DND-41 (cell line): Measurements from ENCODE around the gene LTB.

ENCODE experiments used
- ATAC-seq: fragments of 200-7000 bp; cut with Tn5 transposase; 3 replicates; pipeline ENCODE4 v1.9.1; 2021; ENCODE audit warnings: low read depth; ENCODE audit not compliant: insufficient read depth
- DNase-seq: peaks from one replicate; pipeline ENCODE4 v3.0.0-alpha.2; 2020
- H2AFZ ChIP-seq: 2 replicates; pipeline ENCODE4 v1.6.0; 2012; ENCODE audit warnings: low read depth, low read length
- H3K27ac ChIP-seq: 2 replicates; pipeline ENCODE4 v1.5.1; 2012; ENCODE audit warnings: low read length, inconsistent platforms
- H3K27me3 ChIP-seq: fragments of 200-600 bp; sonication (generic); 2 replicates; pipeline ENCODE4 v1.6.0; 2012; ENCODE audit warnings: low read length, mild to moderate bottlenecking, inconsistent platforms; ENCODE audit not compliant: insufficient read depth, poor library complexity
- H3K36me3 ChIP-seq: 2 replicates; pipeline ENCODE4 v1.5.1; 2012; ENCODE audit warnings: low read length, inconsistent platforms; ENCODE audit not compliant: insufficient read depth
- H3K4me1 ChIP-seq: 2 replicates; pipeline ENCODE4 v1.5.1; 2012; ENCODE audit warnings: mild to moderate bottlenecking, low read length; ENCODE audit not compliant: insufficient read depth
- H3K4me2 ChIP-seq: 2 replicates; pipeline ENCODE4 v1.6.0; 2012; ENCODE audit warnings: mild to moderate bottlenecking, moderate library complexity, low read length, inconsistent platforms; ENCODE audit not compliant: insufficient read depth
- H3K4me3 ChIP-seq, 2 experiments: fragments of 200-600 bp in 1 of 2; shearing (Covaris generic) in 1 of 2; 2 replicates each; pipeline ENCODE4 v1.5.1; 2012 to 2016; ENCODE audit warnings: inconsistent platforms in 2 of 2, low read length in 2 of 2, mild to moderate bottlenecking in 2 of 2, low read depth in 1 of 2, moderate library complexity in 1 of 2
- H3K79me2 ChIP-seq: 2 replicates; pipeline ENCODE4 v1.6.0; 2012; ENCODE audit warnings: low read length, inconsistent platforms; ENCODE audit not compliant: insufficient read depth
- H3K9ac ChIP-seq: 2 replicates; pipeline ENCODE4 v1.6.0; 2012; ENCODE audit warnings: low read depth, mild to moderate bottlenecking, inconsistent platforms, low read length, moderate library complexity
- H3K9me3 ChIP-seq: 2 replicates; pipeline ENCODE4 v1.5.1; 2012; ENCODE audit warnings: low read length, moderate library complexity, mild to moderate bottlenecking, inconsistent platforms; ENCODE audit not compliant: insufficient read depth, severe bottlenecking
- H4K20me1 ChIP-seq: 2 replicates; pipeline ENCODE4 v1.6.0; 2012; ENCODE audit warnings: low read length; ENCODE audit not compliant: insufficient read depth
- CTCF ChIP-seq: IDR thresholded peaks from 2 replicates; pipeline ENCODE4 v1.5.1; 2012; ENCODE audit warnings: borderline replicate concordance, low read length, moderate library complexity, mild to moderate bottlenecking; ENCODE audit not compliant: poor library complexity, severe bottlenecking; ENCODE audit errors: extremely low read depth
- EZH2 ChIP-seq: IDR thresholded peaks from 3 replicates; pipeline ENCODE4 v1.6.1; 2012; ENCODE audit warnings: borderline replicate concordance, low read depth, mild to moderate bottlenecking, moderate library complexity, low read length, inconsistent platforms; ENCODE audit not compliant: severe bottlenecking

Gene LTB

DNA sequence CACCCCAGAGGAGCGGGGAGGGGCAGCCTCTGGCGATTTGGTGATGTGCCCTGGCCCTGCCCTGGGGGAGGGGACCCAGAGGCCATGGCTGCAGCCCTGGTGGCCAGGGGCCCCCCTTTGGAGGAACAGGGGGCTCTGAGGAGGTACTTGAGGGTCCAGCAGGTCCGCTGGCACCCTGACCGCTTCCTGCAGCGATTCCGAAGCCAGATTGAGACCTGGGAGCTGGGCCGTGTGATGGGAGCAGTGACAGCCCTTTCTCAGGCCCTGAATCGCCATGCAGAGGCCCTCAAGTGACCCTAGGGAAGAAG lies 24.0 kb downstream of the LTB start:
- Histone ChIP-seq H2AFZ (no peak overlapping the region), H3K36me3 (peaks cover 54% of the 10 kb centered on the region), H3K9me3 (no peaks in the 10 kb centered on the region), H3K9ac (no peak overlapping the region), H3K79me2 (peaks cover 9% of the 10 kb centered on the region), H3K27me3 (no peaks in the 10 kb centered on the region), H3K4me2 (no peak overlapping the region), H4K20me1 (0 out of 2 replicates have a peak, but pooled peaks cover 4% of the 10 kb centered on the region), H3K4me1 (no peaks in the 10 kb centered on the region; the same call in 1 of the 2 replicates), H3K4me3 (no peak overlapping the region), H3K27ac (no peak overlapping the region)
- TF ChIP-seq CTCF (no peak), EZH2 (no peak)
- DNase-seq (no peak), ATAC-seq (no peak)

DNA sequence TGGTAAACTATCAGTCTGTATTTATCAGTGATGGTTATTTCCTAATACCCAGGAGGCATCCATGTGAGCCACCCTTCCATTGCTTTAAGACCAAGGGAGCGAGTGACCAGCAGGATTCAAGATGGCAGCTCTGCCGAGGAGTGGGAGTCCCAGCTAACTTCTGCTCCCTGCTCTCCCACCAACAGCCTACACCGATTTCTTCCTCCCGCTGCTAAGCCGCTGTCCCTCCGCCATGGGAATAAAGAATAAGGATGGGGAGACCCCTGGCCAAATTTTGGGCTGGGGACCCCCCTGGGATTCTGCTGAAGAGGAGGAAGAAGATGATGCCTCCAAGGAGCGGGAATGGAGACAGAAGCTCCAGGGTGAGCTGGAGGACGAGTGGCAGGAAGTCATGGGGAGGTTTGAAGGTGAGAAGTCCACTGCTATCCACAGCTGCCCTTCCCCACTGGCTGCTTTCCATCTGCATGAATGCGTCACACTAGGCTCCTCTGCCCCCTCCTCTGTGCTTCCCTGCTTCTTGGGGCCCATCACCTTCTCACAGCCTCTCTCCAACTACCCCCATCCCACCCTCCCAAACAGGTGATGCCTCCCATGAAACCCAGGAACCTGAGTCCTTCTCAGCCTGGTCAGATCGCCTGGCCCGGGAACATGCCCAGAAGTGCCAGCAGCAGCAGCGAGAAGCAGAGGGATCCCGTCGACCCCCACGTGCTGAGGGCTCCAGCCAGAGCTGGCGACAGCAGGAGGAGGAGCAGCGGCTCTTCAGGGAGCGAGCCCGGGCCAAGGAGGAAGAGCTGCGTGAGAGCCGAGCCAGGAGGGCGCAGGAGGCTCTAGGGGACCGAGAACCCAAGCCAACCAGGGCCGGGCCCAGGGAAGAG lies 24.5 kb downstream of the LTB start:
- Histone ChIP-seq H3K36me3 (peaks cover 54% of the 10 kb centered on the region), H3K4me3 (no peak overlapping the region), H3K27ac (no peak overlapping the region), H3K4me2 (no peak overlapping the region), H4K20me1 (0 out of 2 replicates have a peak, but pooled peaks cover 4% of the 10 kb centered on the region), H3K79me2 (peaks cover 9% of the 10 kb centered on the region), H2AFZ (no peak overlapping the region), H3K4me1 (no peaks in the 10 kb centered on the region; the same call in 1 of the 2 replicates), H3K9me3 (no peaks in the 10 kb centered on the region), H3K27me3 (no peaks in the 10 kb centered on the region), H3K9ac (no peak overlapping the region)
- no peak for TF ChIP-seq CTCF
- TF ChIP-seq EZH2: no peak
- DNase-seq (no peak), ATAC-seq (no peak)

DNA sequence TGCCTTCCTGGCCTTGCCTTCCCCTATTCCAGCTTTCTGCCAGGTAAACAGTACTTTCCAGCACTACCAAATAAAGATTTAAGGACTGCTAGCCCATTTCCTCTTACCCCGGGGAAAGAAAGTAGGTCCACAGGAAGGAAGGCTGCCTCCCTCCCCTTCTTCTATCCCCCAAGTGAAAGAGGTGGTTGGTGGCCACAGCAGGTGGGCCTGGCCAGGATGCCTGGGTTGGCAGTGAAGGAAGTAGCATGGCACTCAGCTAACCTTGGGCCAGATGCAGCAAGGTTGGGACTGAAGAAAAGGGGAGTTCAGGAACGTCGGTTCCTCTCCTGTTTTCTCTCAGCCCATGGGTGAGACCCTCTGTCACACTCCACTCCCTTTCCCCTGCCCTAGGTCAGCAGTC lies 25.9 kb downstream of the LTB start:
- no peaks in the 10 kb centered on the region; the same call in 1 of the 2 replicates for H3K4me1 ChIP-seq
- no peak overlapping the region for H3K4me3 ChIP-seq
- H2AFZ ChIP-seq: no peak overlapping the region
- no peak overlapping the region for H3K27ac ChIP-seq
- no peaks in the 10 kb centered on the region for H3K27me3 ChIP-seq
- peak; percentile 32; the same call in 2 of the 3 replicates for ATAC-seq
- TF ChIP-seq CTCF (no peak), EZH2 (no peak)
- DNase-seq: peak; percentile 60
- no peaks in the 10 kb centered on the region for H3K9me3 ChIP-seq
- H3K4me2 ChIP-seq: no peak overlapping the region
- no peak overlapping the region for H3K9ac ChIP-seq
- H4K20me1 ChIP-seq: 0 out of 2 replicates have a peak, but pooled peaks cover 4% of the 10 kb centered on the region
- H3K79me2 ChIP-seq: peaks cover 10% of the 10 kb centered on the region
- peaks cover 55% of the 10 kb centered on the region for H3K36me3 ChIP-seq
